ENCODE measurements around the gene GRK5.

GRK5 gene

GRCh38 chr10:119498889-119499676, 291.7 kb downstream of the GRK5 start:
- FAIRE-seq, result no peak

- FAIRE-seq, result no peak
These were observed 292.3 kb downstream of the GRK5 start for GRCh38 chr10:119499677-119500002.

GRCh38 chr10:119500123-119500795, 292.9 kb downstream of the GRK5 start:
- FAIRE-seq, result no peak

GRCh38 chr10:119500821-119501220, 293.4 kb downstream of the GRK5 start:
- no peak for FAIRE-seq

GRCh38 chr10:119501690-119502089, 294.3 kb downstream of the GRK5 start:
- FAIRE-seq, result no peak

- no peak for FAIRE-seq
These were observed 294.8 kb downstream of the GRK5 start for GRCh38 chr10:119502209-119502608.

- FAIRE-seq, result no peak
These were observed 295.3 kb downstream of the GRK5 start for GRCh38 chr10:119502618-119503155.

- FAIRE-seq, result no peak
These were observed 296.4 kb downstream of the GRK5 start for GRCh38 chr10:119503821-119504220.

- FAIRE-seq, result no peak
These were observed 297.3 kb downstream of the GRK5 start for GRCh38 chr10:119504651-119505050.

GRCh38 chr10:119505131-119505551, 297.8 kb downstream of the GRK5 start:
- FAIRE-seq, result no peak

Measured in TTC549 (cell line).